OCI-LY1 (cell line): Measurements from ENCODE around the gene GMFB.
"Not testable (repeated sequence)": the region's sequence is repeated elsewhere in the genome, so short reads cannot be mapped to it uniquely, and the experiment has no call there.

Experiments used
- EZH2 ChIP-seq: fragments of 200-600 bp; sonication (generic), shearing (Covaris generic); IDR thresholded peaks from 2 replicates; pipeline ENCODE4 v1.8.0; 2017; ENCODE audit warnings: borderline replicate concordance, mixed run types, mild to moderate bottlenecking, antibody characterized with exemption, low read length, moderate library complexity, mixed read lengths
- TF ChIP-seq, protein P1 (sequence below): fragments of 200-600 bp; sonication (generic), shearing (Covaris generic); IDR thresholded peaks from 2 replicates; pipeline ENCODE4 v1.5.1; 2017; ENCODE audit warnings: mild to moderate bottlenecking, antibody characterized with exemption, low read length, moderate library complexity, mixed read lengths

DNA sequence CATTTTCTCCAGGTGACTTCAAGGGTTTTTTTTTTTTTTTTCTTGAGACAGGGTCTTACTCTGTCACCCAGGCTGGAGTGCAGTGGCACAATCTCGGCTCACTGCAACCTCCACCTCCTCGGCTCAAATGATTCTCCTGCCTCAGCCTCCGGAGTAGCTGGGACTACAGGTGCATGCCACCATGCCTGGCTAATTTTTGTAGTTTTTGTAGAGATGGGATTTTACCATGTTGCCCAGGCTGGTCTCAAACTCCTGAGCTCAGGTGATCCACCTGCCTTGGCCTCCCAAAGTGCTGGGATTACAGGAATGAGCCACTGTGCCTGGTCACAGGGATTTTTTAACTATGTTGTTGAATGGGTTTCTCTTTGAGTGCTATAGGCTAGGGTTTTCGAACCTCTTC is 50.8 kb downstream of the GMFB start:
- TF ChIP-seq, protein P1, sequence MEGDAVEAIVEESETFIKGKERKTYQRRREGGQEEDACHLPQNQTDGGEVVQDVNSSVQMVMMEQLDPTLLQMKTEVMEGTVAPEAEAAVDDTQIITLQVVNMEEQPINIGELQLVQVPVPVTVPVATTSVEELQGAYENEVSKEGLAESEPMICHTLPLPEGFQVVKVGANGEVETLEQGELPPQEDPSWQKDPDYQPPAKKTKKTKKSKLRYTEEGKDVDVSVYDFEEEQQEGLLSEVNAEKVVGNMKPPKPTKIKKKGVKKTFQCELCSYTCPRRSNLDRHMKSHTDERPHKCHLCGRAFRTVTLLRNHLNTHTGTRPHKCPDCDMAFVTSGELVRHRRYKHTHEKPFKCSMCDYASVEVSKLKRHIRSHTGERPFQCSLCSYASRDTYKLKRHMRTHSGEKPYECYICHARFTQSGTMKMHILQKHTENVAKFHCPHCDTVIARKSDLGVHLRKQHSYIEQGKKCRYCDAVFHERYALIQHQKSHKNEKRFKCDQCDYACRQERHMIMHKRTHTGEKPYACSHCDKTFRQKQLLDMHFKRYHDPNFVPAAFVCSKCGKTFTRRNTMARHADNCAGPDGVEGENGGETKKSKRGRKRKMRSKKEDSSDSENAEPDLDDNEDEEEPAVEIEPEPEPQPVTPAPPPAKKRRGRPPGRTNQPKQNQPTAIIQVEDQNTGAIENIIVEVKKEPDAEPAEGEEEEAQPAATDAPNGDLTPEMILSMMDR = not testable (repeated sequence)
- TF ChIP-seq EZH2 = not testable (repeated sequence)
